Mesothelial cell of epicardium (in vitro differentiated cells): ENCODE measurements around the gene BOD1. TPM values are rescaled to one million over a fixed set of nuclear protein-coding genes. Genes with fewer than 3 reads are reported as not detected.

Experiments used
- DNase-seq, 2 experiments: peaks; one replicate each; pipeline ENCODE4 v3.0.0; 2021; ENCODE audit warnings: low spot score in 2 of 2; ENCODE audit not compliant: unreplicated experiment in 2 of 2
- H3K27ac Mint-ChIP-seq: 2 replicates; pipeline ENCODE4 v1.8.0; 2021; ENCODE audit warnings: mixed read lengths
- H3K27me3 Mint-ChIP-seq: 2 replicates; pipeline ENCODE4 v1.8.0; 2021; ENCODE audit warnings: low read depth, mixed read lengths
- H3K36me3 Mint-ChIP-seq: 2 replicates; pipeline ENCODE4 v1.8.0; 2021; ENCODE audit warnings: mixed read lengths
- H3K4me1 Mint-ChIP-seq: 2 replicates; pipeline ENCODE4 v1.8.0; 2021; ENCODE audit warnings: mixed read lengths
- H3K4me3 Mint-ChIP-seq: 2 replicates; pipeline ENCODE4 v1.8.0; 2021; ENCODE audit warnings: mild to moderate bottlenecking, moderate library complexity, mixed read lengths
- H3K9me3 Mint-ChIP-seq: 2 replicates; pipeline ENCODE4 v1.8.0; 2021; ENCODE audit warnings: mixed read lengths
- total RNA-seq: library from RNA; stranded (reverse); gene quantifications from 3 replicates; pipeline ENCODE4 v1.2.1, GENCODE V29; 2021
- TF ChIP-seq, protein P1 (sequence below): fragments of 200-600 bp; sonication (generic); IDR thresholded peaks from one replicate; pipeline ENCODE4 v1.5.0; 2021; ENCODE audit warnings: antibody characterized with exemption; ENCODE audit not compliant: unreplicated experiment

Gene BOD1
- total RNA-seq, 1 donor from 2014 or later = 91.9 TPM

DNA sequence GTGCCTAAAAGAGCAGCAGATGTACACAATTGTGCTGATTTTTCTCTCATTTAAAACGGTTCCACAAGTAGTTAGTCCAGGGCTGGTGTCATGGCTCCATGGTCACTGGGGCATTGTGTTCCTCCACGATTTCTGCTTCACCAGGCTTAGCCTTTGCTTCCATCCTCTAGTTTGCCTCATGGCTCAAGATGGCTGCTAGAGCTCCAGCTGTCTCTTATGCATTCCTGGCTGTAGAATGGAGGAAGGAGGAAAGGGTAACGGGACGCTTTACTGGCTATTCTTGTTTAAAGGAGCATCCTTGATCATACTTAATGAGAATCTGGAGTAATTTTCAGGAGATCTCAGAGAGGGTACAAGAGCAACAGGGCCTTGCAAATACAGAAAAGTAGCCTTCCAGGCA lies 47.7 kb downstream of the BOD1 start:
- Mint-ChIP-seq H3K27me3 (peaks cover 8% of the 10 kb centered on the region), H3K4me1 (peaks cover 18% of the 10 kb centered on the region), H3K9me3 (peaks cover 9% of the 10 kb centered on the region), H3K27ac (no peak overlapping the region), H3K36me3 (no peaks in the 10 kb centered on the region), H3K4me3 (no peak overlapping the region)
- TF ChIP-seq, protein P1, sequence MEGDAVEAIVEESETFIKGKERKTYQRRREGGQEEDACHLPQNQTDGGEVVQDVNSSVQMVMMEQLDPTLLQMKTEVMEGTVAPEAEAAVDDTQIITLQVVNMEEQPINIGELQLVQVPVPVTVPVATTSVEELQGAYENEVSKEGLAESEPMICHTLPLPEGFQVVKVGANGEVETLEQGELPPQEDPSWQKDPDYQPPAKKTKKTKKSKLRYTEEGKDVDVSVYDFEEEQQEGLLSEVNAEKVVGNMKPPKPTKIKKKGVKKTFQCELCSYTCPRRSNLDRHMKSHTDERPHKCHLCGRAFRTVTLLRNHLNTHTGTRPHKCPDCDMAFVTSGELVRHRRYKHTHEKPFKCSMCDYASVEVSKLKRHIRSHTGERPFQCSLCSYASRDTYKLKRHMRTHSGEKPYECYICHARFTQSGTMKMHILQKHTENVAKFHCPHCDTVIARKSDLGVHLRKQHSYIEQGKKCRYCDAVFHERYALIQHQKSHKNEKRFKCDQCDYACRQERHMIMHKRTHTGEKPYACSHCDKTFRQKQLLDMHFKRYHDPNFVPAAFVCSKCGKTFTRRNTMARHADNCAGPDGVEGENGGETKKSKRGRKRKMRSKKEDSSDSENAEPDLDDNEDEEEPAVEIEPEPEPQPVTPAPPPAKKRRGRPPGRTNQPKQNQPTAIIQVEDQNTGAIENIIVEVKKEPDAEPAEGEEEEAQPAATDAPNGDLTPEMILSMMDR = no peak
- DNase-seq = no peak

DNA sequence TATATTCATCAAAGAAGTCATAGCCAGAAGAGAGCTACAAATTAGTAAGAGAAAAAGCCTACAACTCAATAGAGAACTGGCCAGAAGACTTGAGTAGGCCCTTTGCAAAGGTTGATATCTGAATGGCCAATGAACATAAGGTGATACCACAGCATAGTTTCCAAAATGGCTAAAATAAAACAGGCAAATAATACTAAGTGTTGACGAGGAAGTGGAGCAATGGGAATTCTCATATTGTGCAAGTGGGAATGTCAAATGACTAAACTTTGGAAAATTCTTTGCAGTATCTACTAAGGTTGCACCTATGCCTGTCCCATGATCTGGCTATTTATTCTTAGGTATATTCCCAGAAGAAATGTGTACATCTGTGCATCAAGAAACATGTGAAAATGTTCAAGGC lies 48.3 kb downstream of the BOD1 start:
- Mint-ChIP-seq H3K4me3 (no peak overlapping the region), H3K36me3 (no peaks in the 10 kb centered on the region), H3K27me3 (peaks cover 7% of the 10 kb centered on the region), H3K4me1 (peaks cover 18% of the 10 kb centered on the region), H3K27ac (no peak overlapping the region), H3K9me3 (peaks cover 9% of the 10 kb centered on the region)
- no peak for DNase-seq
- TF ChIP-seq, protein P1 = no peak

DNA sequence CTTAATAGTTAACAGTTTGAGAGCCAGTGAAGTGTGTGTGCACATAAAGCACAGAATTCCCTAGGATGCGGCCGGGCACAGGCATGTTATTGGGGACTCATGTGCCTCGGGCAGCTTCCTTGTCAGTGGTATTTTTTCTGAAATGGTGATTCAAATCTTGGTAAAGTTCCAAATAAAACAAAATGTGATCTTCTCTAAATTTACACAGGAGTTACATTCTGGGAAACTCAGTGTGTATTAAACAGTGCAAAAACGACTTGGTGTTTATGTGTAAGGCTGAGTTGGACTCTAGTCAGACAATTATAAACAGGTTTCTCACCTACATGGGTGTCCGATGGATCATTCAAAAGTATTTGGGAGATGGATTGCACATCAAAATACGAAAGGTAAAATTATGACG lies 48.9 kb downstream of the BOD1 start:
- H3K27ac Mint-ChIP-seq = no peak overlapping the region
- peaks cover 13% of the 10 kb centered on the region for H3K9me3 Mint-ChIP-seq
- H3K27me3 Mint-ChIP-seq = peaks cover 2% of the 10 kb centered on the region
- TF ChIP-seq, protein P1 = no peak
- H3K36me3 Mint-ChIP-seq = no peaks in the 10 kb centered on the region
- no peak overlapping the region for H3K4me3 Mint-ChIP-seq
- peaks cover 13% of the 10 kb centered on the region for H3K4me1 Mint-ChIP-seq
- no peak for DNase-seq

DNA sequence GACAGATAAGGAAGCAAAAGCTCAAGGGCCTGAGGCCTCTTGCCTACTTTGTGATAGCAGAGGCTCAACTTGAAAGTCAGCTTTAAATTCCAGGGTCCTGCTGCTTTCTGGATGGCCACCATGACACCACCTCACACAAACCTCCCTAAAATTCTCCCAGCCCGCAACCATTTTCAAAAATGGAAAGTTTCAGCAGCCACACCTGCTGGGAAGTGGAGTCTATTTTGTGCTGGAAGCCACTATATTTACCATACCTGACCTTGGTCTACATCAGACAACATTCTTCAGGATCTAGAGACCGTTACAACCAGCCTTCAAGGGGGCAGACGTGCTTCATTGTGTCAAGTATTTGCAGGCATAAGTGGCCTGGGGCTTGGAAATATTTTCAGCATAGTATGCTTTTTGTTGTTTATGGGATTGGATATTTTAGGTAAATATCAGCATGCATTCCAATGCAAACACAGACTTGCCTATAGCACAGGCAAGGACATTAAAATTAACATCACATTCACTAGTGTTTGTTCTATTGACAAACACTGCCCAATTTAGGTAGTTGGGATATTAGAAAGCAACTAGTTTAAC lies 50.9 kb downstream of the BOD1 start:
- TF ChIP-seq, protein P1 = no peak
- Mint-ChIP-seq H3K27ac (no peak overlapping the region), H3K4me3 (no peak overlapping the region), H3K4me1 (peaks cover 13% of the 10 kb centered on the region), H3K9me3 (peaks cover 27% of the 10 kb centered on the region), H3K36me3 (peaks cover 5% of the 10 kb centered on the region), H3K27me3 (peaks cover 8% of the 10 kb centered on the region)
- DNase-seq = no peak

DNA sequence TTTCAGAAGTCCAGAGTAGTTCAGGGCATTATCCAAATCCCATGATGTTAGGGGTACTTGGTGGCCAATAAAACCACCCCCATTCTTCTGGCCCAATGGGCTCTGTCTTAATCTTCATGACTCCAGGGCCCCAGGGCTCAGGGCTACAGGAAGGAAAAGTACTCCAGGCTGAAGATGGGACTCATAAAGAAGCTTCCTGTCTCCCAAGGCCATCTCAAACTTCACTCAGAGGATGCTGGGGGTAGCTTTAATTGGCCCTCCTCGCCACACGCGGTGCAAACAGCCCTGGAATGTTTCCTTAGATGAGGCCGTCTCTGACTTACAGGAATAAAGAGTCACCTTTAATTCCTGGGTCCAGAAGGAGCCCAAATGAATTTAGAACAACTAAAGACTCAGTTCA lies 52.3 kb downstream of the BOD1 start:
- TF ChIP-seq, protein P1 = no peak
- H3K27ac Mint-ChIP-seq = no peak overlapping the region
- H3K4me3 Mint-ChIP-seq = no peak overlapping the region
- H3K4me1 Mint-ChIP-seq = peaks cover 9% of the 10 kb centered on the region
- peaks cover 40% of the 10 kb centered on the region for H3K9me3 Mint-ChIP-seq
- peaks cover 11% of the 10 kb centered on the region for H3K36me3 Mint-ChIP-seq
- DNase-seq = no peak
- peaks cover 8% of the 10 kb centered on the region for H3K27me3 Mint-ChIP-seq

DNA sequence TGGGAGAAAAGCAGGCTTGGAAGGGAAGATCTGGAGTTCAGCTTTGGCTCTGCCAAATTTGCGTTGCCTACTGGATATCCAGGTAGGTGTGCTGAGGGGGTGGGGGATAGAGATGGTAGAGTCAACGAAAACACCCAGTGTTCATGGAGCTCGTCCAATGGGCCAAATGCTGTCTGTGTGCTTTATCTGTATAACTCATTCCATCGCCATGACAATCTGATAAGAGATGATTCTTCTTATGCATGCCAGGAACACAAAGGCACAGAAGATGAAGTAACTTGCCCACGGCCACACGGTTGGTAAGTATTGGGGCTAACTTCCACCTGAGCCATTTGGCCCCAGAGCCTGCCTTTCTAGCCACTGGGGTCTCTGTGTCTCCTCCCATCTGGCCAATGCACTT lies 53.2 kb downstream of the BOD1 start:
- Mint-ChIP-seq H3K27ac (no peak overlapping the region), H3K4me3 (no peak overlapping the region), H3K4me1 (peaks cover 14% of the 10 kb centered on the region), H3K9me3 (peaks cover 38% of the 10 kb centered on the region), H3K27me3 (peaks cover 8% of the 10 kb centered on the region), H3K36me3 (peaks cover 11% of the 10 kb centered on the region)
- DNase-seq = no peak
- TF ChIP-seq, protein P1 = no peak
